OCI-LY7 (cell line): ENCODE measurements around the gene MAB21L3. TPM values are rescaled to one million over a fixed set of nuclear protein-coding genes. Genes with fewer than 3 reads are reported as not detected.

Source experiments
- BruUV-seq: library from RNA; stranded (reverse); fragments of 400-500 nt; replicated peaks from 2 replicates; lab custom pipeline; 2021; lab: Mats Ljungman, UMichigan
- CTCF ChIA-PET: fragments of 300-600 bp; sonication (Branson Sonifier 250); formaldehyde crosslinking; loops from one replicate; lab custom pipeline; 2022; ENCODE audit warnings: antibody characterized with exemption; ENCODE audit not compliant: unreplicated experiment; lab: Charles Lee
- POLR2A ChIA-PET: fragments of 300-600 bp; sonication (Branson Sonifier 250); formaldehyde crosslinking; loops from one replicate; lab custom pipeline; 2022; ENCODE audit warnings: antibody characterized with exemption; lab: Charles Lee
- DNase-seq: peaks from one replicate; pipeline ENCODE4 v3.0.0-alpha.2; 2015; ENCODE audit warnings: low spot score
- H2AFZ ChIP-seq: fragments of 200-600 bp; sonication (generic), shearing (Covaris generic); 2 replicates; pipeline ENCODE4 v1.6.1; 2014; ENCODE audit warnings: mild to moderate bottlenecking, antibody characterized with exemption, low read length, moderate library complexity
- H3K27ac ChIP-seq: fragments of 200-600 bp; sonication (generic); 2 replicates; pipeline ENCODE4 v1.5.1; 2014; ENCODE audit warnings: mixed run types, low read depth, mild to moderate bottlenecking, moderate library complexity, low read length, inconsistent platforms; ENCODE audit not compliant: poor library complexity, severe bottlenecking
- H3K36me3 ChIP-seq: fragments of 200-600 bp; sonication (generic); 2 replicates; pipeline ENCODE4 v1.6.1; 2014; ENCODE audit warnings: mild to moderate bottlenecking, antibody characterized with exemption, low read length, moderate library complexity, mixed read lengths; ENCODE audit not compliant: insufficient read depth
- H3K4me1 ChIP-seq: fragments of 200-600 bp; sonication (generic); 2 replicates; pipeline ENCODE4 v1.5.1; 2014; ENCODE audit warnings: mild to moderate bottlenecking, low read length; ENCODE audit not compliant: insufficient read depth, poor library complexity, severe bottlenecking
- H3K4me2 ChIP-seq: fragments of 200-600 bp; sonication (generic); 2 replicates; pipeline ENCODE4 v1.6.1; 2014; ENCODE audit warnings: mild to moderate bottlenecking, low read length
- H3K4me3 ChIP-seq: fragments of 200-600 bp; sonication (generic); 2 replicates; pipeline ENCODE4 v1.5.1; 2014; ENCODE audit warnings: mild to moderate bottlenecking, low read depth, low read length; ENCODE audit not compliant: poor library complexity, severe bottlenecking
- H3K79me2 ChIP-seq: fragments of 200-600 bp; sonication (generic); 2 replicates; pipeline ENCODE4 v1.6.1; 2016; ENCODE audit warnings: low read depth, mild to moderate bottlenecking, low read length, moderate library complexity, mixed read lengths; ENCODE audit not compliant: insufficient read depth
- H3K9me2 ChIP-seq: fragments of 200-600 bp; sonication (generic); 2 replicates; pipeline ENCODE4 v1.6.1; 2016; ENCODE audit warnings: mild to moderate bottlenecking, low read length, mixed read lengths; ENCODE audit not compliant: insufficient read depth
- H3K9me3 ChIP-seq: fragments of 200-600 bp; sonication (generic); 2 replicates; pipeline ENCODE4 v1.6.1; 2014; ENCODE audit warnings: mild to moderate bottlenecking, mixed run types, low read length, mixed read lengths
- H4K20me1 ChIP-seq: fragments of 200-600 bp; sonication (generic); 2 replicates; pipeline ENCODE4 v1.6.1; 2014; ENCODE audit warnings: mild to moderate bottlenecking, antibody characterized with exemption, low read length, moderate library complexity, mixed read lengths; ENCODE audit not compliant: insufficient read depth
- CTCF ChIP-seq: fragments of 200-600 bp; sonication (generic); conservative IDR thresholded peaks from 2 replicates; pipeline ENCODE4 v1.5.1; 2014; ENCODE audit warnings: mild to moderate bottlenecking, antibody characterized with exemption, low read length, moderate library complexity, mixed read lengths
- EZH2phosphoT487 ChIP-seq: fragments of 200-600 bp; sonication (generic); IDR thresholded peaks from 2 replicates; pipeline ENCODE4 v1.6.1; 2018; ENCODE audit warnings: low read depth, borderline replicate concordance, mild to moderate bottlenecking, mixed run types, antibody characterized with exemption, low read length, moderate library complexity, mixed read lengths
- intact Hi-C: fragments of 100-400 bp; cut with micrococcal nuclease; formaldehyde crosslinking; loops from one replicate; pipeline ENCODE4 v1.10.0; 2022; ENCODE audit not compliant: unreplicated experiment
- total RNA-seq, 2 experiments: library from RNA; depleted of rRNA in 1 of 2; stranded (reverse); fragments of >200 nt in 1 of 2; shearing (Covaris generic) in 1 of 2; gene quantifications; 2 replicates each; pipeline ENCODE4 v1.2.3, GENCODE V29; 2014 to 2022

MAB21L3 gene
- total RNA-seq, 2 experiments from 2014 or later, result not detected

- no peaks in the 10 kb centered on the region for H3K79me2 ChIP-seq
- H3K9me3 ChIP-seq, result no peaks in the 10 kb centered on the region
- H3K36me3 ChIP-seq, result no peaks in the 10 kb centered on the region
- no peak overlapping the region for H3K27ac ChIP-seq
- no TSS peak for BruUV-seq
- CTCF ChIA-PET, result no interaction called here
- no peaks in the 10 kb centered on the region for H3K4me1 ChIP-seq
- POLR2A ChIA-PET, result interaction anchor here (0.6 kb wide), 1 partner anchor 1256 kb away, joined by 3 read pairs; the partner anchor contains the start of gene MAN1A2
- intact Hi-C loops, result no loop called here
- H4K20me1 ChIP-seq, result no peaks in the 10 kb centered on the region
- TF ChIP-seq EZH2phosphoT487 (no peak), CTCF (no peak)
- H3K4me3 ChIP-seq, result no peak overlapping the region
- H2AFZ ChIP-seq, result no peak overlapping the region
- DNase-seq, result no peak
- no peaks in the 10 kb centered on the region for H3K9me2 ChIP-seq
- H3K4me2 ChIP-seq, result no peak overlapping the region
These were observed 374 bp downstream of the MAB21L3 start for GRCh38 chr1:116111524-116112021.

- Histone ChIP-seq H3K27ac (no peak overlapping the region), H3K4me2 (no peak overlapping the region), H4K20me1 (no peaks in the 10 kb centered on the region), H3K79me2 (no peaks in the 10 kb centered on the region), H3K36me3 (no peaks in the 10 kb centered on the region), H2AFZ (no peak overlapping the region), H3K9me2 (no peaks in the 10 kb centered on the region), H3K4me1 (no peaks in the 10 kb centered on the region), H3K9me3 (no peaks in the 10 kb centered on the region), H3K4me3 (no peak overlapping the region)
- TF ChIP-seq CTCF (no peak), EZH2phosphoT487 (no peak)
- CTCF ChIA-PET, result no interaction called here
- no peak for DNase-seq
- intact Hi-C loops, result no loop called here
- POLR2A ChIA-PET, result no interaction called here
- BruUV-seq, result no TSS peak
These were observed 1.4 kb downstream of the MAB21L3 start for GRCh38 chr1:116112388-116113140.

GRCh38 chr1:116113615-116114014 lies 2.4 kb downstream of the MAB21L3 start:
- no peak overlapping the region for H3K4me3 ChIP-seq
- H3K4me1 ChIP-seq, result no peaks in the 10 kb centered on the region
- intact Hi-C loops, result no loop called here
- ChIA-PET POLR2A (no interaction called here), CTCF (no interaction called here)
- H3K79me2 ChIP-seq, result no peaks in the 10 kb centered on the region
- TF ChIP-seq EZH2phosphoT487, result no peak
- TF ChIP-seq CTCF, result no peak
- H4K20me1 ChIP-seq, result no peaks in the 10 kb centered on the region
- DNase-seq, result no peak
- H3K4me2 ChIP-seq, result no peak overlapping the region
- no peak overlapping the region for H3K27ac ChIP-seq
- no TSS peak for BruUV-seq
- H2AFZ ChIP-seq, result no peak overlapping the region
- no peaks in the 10 kb centered on the region for H3K9me2 ChIP-seq
- H3K9me3 ChIP-seq, result no peaks in the 10 kb centered on the region
- no peaks in the 10 kb centered on the region for H3K36me3 ChIP-seq
